NCI-H1436 (cell line): ENCODE results near the gene CARD9.
"Not testable (repeated sequence)": the region's sequence is repeated elsewhere in the genome, so short reads cannot be mapped to it uniquely, and the experiment has no call there.

Experiments
- DNase-seq: peaks from one replicate; lab custom pipeline; 2025; lab: John Stamatoyannopoulos, UW

The CARD9 gene

GRCh38 chr9:136322756-136323330, 50.6 kb downstream of the CARD9 start:
- DNase-seq, result no peak

DNA sequence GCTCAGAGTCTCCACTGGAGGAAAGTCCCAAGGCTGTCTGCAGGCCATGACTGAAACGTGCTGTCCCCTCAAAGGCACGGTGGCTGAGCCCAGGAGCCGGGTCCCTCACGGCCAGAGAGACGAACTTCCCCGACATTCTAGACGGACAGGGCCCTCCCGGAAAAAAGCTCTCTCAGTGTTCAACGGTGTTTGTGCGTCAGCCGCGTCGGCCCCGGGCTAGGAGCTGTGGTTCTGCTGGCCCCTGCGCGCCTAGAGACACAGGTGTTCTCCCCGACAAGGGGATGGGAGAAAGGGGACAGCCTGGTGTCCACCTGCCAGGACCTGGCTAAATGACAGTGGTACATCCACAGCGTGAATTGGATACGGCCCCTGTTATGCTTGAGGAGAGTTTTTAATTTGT, 51.9 kb downstream of the CARD9 start:
- no peak for DNase-seq

DNA sequence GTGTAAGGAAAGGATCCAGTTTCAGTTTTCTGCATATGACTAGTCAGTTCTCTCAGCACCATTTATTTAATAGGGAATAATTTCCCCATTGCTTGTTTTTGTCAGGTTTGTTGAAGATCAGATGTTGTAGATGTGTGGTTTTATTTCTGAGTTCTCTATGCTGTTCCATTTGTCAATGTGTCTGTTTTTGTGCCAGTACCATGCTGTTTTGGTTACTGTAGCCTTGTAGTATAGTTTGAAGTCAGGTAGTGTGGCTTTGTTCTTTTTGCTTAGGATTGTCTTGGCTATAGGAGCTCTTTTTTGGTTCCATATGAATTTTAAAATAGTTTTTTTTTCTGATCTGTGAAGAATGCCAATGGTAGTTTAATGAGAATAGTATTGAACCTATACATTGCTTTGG, 52.5 kb downstream of the CARD9 start:
- DNase-seq, result not testable (repeated sequence)

DNA sequence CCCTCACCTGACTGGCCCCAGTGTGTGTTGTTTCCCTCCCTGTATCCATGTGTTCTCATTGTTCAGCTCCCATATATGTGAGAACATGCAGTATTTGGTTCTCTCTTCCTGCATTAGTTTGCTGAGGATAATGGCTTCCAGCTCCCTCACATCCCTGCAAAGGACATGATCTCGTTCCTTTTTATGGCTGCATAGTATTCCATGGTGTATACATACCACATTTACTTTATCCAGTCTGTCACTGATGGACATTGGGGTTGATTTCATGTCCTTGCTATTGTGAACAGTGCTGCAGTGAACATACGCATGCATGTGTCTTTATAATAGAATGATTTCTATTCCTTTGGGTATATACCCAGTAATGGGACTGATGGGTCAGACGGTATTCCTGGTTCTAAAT, 53.5 kb downstream of the CARD9 start:
- DNase-seq, result not testable (repeated sequence)

DNA sequence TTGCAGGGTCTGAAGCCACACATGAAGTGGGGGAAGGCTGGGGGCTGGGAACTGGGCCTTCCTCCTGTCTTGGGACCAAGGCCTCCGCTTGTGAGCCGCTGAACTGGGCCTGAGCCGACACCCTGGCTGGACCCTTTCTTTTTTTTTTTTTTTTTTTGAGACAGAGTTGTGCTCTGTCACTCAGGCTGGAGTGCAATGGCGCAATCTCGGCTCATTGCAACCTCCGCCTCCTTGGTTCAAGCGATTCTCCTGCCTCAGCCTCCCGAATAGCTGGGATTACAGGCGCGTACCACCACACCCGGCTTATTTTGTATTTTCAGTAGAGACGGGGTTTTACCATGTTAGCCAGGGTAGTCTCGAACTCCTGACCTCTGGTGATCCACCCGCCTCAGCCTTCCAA, 54.2 kb downstream of the CARD9 start:
- not testable (repeated sequence) for DNase-seq

- no peak for DNase-seq
These were observed 54.7 kb downstream of the CARD9 start for GRCh38 chr9:136318776-136319241.

- DNase-seq, result no peak
These were observed 55.2 kb downstream of the CARD9 start for GRCh38 chr9:136318111-136318775.

- no peak for DNase-seq
These were observed 55.8 kb downstream of the CARD9 start for GRCh38 chr9:136317695-136318094.

GRCh38 chr9:136316896-136317676, 56.4 kb downstream of the CARD9 start:
- no peak for DNase-seq

GRCh38 chr9:136316271-136316751, 57.2 kb downstream of the CARD9 start:
- no peak for DNase-seq

GRCh38 chr9:136314944-136315343, 58.5 kb downstream of the CARD9 start:
- DNase-seq, result no peak

- DNase-seq, result no peak
These were observed 59.4 kb downstream of the CARD9 start for GRCh38 chr9:136314056-136314416.
